Spleen (tissue), 7 donors: ENCODE results near the gene CGREF1.
A peak's percentile ranks its signal among the peaks of the same experiment; 100 is the strongest.

Experiments used
- CTCF ChIP-seq, 11 experiments: fragments of 200-600 bp in 7 of 11; fragments of 450-650 bp in 4 of 11; sonication (generic) in 4 of 11; IDR thresholded peaks in 8 of 11; conservative IDR thresholded peaks in 3 of 11; 1 replicate in 7 of 11; 2 replicates in 4 of 11; pipeline versions ENCODE4 v1.4.0 to v1.8.0; 2016 to 2021; ENCODE audit warnings: antibody characterized with exemption in 11 of 11, inconsistent platforms in 4 of 11, mild to moderate bottlenecking in 1 of 11
- POLR2AphosphoS5 ChIP-seq, 3 donors: sonication (generic); formaldehyde crosslinking; IDR thresholded peaks; one replicate each; pipeline ENCODE4 v1.5.1; 2017; ENCODE audit warnings: antibody characterized with exemption in 3 of 3
- donor health status: DM: no; HTN: no; CAD: no; lungs with moderate emphysema.
- donor health status: DM: no; HTN: no; CAD: no.
- donor health status: DM: no; HTN: no; CAD: no.

DNA sequence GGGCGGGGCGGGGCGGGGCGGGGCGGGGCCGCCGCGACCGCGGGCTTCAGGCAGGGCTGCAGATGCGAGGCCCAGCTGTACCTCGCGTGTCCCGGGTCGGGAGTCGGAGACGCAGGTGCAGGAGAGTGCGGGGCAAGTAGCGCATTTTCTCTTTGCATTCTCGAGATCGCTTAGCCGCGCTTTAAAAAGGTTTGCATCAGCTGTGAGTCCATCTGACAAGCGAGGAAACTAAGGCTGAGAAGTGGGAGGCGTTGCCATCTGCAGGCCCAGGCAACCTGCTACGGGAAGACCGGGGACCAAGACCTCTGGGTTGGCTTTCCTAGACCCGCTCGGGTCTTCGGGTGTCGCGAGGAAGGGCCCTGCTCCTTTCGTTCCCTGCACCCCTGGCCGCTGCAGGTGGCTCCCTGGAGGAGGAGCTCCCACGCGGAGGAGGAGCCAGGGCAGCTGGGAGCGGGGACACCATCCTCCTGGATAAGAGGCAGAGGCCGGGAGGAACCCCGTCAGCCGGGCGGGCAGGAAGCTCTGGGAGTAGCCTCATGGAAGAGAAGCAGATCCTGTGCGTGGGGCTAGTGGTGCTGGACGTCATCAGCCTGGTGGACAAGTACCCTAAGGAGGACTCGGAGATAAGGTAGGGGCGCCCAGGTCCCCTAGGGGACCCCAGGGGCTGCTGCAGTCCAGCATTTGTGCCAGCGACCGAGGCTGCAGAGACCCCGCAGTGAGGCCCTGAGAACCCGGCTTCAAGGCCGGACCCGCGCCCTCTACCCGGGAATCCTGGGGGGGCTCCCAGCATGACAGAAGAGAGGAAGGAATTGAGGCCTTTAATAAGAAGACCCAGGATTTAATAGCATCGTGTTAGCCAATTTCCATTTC, 32.0 kb downstream of the CGREF1 start, which contains the start of gene KHK:
- TF ChIP-seq POLR2AphosphoS5 (IDR thresholded peaks at IDR 0.05) (peak in 2 of 3 donors; percentile 1 to 8), CTCF (IDR thresholded peaks at IDR 0.05 in 8 of 11, conservative IDR thresholded peaks at IDR 0.05 in 3 of 11) (peak in 6 of 11 experiments; percentile 3 to 57 (median 26))
